CD4-positive, alpha-beta T cell treated with Interleukin-21 for 1 hour (primary cell): ENCODE results near the gene AUH.

Source experiments
- DNase-seq: peaks from one replicate; pipeline ENCODE4 v3.0.0-alpha.2; 2020

Gene AUH

GRCh38 chr9:91336786-91337185, 24.9 kb downstream of the AUH start:
- DNase-seq: no peak

- DNase-seq: no peak
Observed at GRCh38 chr9:91334053-91334452, 27.7 kb downstream of the AUH start.

GRCh38 chr9:91333551-91333950, 28.2 kb downstream of the AUH start:
- DNase-seq: no peak

GRCh38 chr9:91332546-91333231, 29.0 kb downstream of the AUH start:
- DNase-seq: no peak

- no peak for DNase-seq
Observed at GRCh38 chr9:91331849-91332248, 29.9 kb downstream of the AUH start.

GRCh38 chr9:91328186-91328585, 33.5 kb downstream of the AUH start:
- no peak for DNase-seq

- no peak for DNase-seq
Observed at GRCh38 chr9:91321691-91322090, 40.0 kb downstream of the AUH start.

DNA sequence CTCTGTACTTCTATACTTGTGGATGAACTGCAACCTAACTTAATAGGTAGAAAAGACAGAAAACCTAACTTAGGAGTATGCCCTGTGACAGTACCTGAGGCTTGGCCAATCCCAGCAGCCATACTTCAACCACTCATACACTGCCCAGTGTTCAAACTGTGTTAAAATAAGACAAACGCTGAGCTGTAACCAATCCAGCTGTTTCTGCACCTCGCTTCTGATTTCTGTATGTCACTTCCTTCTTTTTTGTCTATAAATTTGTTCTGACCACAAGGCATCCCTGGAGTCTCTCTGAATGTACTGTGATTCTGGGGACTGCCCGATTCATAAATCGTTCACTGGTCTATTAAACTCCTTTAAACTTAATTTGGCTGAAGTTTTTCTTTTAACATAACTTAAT, 41.4 kb downstream of the AUH start:
- no peak for DNase-seq

GRCh38 chr9:91316093-91316492, 45.6 kb downstream of the AUH start:
- DNase-seq: no peak

DNA sequence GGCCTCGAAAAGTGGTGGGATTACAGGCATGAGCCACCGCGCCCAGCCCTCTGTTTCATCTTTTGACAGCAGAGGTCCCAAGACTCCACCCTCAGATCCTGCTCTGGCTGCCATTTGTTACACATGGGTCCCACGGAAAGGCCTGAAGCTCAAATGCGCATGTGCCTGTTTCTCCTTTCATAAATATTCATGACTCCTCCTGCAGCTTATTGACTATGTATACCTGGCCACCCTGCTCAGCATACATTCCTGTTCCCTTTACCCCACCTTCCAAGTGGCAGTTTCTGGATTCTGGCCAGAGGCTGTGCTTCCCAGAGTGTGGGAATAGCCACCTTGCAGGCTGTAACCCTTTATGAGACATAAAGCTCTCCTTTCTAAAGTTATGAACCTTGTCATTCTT, 46.5 kb downstream of the AUH start:
- no peak for DNase-seq

DNA sequence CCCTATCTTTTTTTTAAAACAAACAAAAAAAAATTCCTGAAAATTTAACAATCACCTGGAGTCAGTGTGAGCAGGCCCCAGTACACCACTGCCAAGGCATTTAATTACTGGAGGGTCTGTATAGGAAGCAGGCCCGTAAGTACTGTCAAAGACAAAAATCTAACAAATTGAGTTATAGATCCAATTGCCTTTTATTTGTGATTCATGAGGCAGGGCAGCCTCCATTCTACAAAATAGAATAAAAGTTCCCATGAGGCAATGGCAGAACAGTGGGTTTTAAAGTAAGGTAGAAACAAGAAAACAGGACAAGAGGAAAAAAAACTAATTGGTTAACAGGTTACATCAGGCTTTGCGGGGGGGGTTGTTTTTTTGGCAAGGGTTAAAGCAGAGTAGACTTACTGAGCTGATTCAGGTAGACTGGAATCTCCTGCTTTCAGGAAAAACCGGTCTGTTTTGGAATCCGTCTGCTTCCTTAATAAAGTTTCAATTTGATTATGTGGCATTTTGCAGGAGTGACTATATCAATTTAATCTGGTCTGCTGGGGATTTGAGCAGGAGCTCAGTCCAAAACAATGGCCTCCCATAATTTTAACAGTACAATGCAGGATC, 48.9 kb downstream of the AUH start:
- DNase-seq: no peak

DNA sequence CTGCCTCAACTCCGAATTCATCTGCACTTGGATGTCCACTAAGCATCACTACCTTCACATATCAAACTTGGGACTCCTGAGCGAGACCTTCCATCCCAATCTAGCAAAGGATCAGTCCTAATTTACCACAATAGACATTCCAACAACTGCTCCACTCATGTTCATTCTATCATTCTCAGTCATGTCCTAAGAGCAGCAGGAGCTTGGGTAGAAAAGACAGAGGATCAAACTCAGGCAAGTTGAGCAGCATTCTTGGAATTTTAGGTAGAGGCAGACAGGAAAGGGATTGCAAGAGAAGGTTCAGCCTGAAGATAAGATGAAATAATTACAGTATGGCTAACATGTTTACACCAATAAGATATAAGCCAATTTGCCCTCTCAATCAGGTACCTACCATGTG, 51.7 kb downstream of the AUH start:
- no peak for DNase-seq

DNA sequence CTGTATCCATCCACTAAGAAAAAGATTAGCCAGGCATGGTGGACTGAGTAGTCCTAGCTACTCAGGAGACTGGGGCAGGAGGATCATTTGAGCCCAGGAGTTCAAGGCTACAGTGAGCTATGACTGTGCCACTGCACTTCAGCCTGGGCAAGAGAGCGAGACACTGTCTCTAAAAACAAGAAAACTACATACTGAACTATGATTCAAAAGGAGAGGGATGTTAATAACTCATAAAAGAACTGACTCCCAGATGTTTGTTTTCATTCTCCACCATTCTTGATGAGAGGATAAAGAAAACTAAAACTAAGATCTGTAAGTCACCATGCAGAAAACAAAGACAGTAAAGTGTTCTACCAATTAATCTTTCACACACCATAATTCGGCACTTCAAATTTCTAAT, 53.5 kb downstream of the AUH start:
- no peak for DNase-seq

- DNase-seq: no peak
Observed at GRCh38 chr9:91307279-91307678, 54.4 kb downstream of the AUH start.

DNA sequence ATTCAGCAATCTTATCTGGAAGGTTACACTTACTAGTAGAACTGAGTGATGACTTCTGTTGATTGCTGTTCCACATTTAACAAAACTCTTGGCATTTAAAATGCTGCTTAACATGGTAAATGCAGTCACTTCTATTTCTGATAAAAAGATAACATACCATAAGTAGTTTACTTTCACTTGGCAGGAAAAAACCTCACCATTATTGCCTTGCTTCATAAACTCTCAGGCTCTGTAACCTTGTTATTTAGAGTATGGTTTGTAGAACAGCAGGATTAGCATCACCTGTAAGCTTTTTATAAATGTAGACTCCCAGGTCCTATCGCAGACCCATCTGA, 55.5 kb downstream of the AUH start:
- DNase-seq: no peak

DNA sequence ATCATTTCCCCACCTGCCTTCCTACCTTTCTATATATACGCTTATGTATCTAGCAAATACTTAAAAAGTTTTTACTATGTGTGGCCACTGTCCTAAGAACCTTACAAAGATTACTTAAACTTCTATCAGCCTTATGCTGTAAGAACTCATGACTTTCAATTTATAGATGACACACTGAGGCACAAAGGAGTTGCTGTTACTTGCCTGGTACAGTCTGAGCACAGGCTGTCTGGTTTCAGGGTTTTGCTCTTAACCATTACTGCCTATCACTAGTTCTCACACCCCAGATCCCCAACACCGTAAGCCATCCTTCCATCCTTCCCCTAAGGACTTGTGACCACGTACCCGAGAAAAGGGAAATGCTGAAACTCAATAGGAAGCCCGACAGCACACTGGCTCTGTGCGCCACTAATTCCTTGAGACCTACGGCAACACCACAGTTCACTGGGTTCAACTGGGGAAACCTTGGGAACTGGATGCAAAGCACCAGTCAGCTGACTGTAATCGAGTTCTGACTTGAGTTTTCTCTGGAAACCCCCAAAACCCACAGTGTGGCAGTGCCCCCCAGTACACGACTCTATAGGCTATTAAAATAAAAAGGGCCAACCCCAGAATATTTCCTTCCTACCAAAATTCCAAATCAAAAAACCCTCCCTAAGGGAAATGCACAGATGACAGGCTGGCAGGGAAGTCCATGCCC, 56.0 kb downstream of the AUH start:
- no peak for DNase-seq

GRCh38 chr9:91303741-91304415, 57.8 kb downstream of the AUH start:
- DNase-seq: no peak

DNA sequence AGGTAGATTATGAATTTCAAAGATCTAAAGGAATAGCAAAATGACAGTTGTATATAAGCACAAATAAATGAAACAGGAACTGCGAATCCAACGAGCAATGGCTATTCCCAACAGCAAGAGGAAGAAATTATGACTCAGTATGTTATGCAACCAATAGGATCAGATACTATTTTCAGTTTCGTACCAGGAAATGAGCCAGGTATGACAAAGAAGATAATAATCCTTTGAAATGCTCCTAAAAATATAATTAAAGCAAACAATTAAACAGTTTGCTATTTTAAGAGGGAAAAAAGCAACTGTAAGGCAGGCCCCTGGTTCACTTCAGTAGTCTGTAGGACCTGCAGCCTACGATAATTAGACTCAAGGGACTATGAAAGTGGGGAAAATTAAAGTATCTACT, 58.9 kb downstream of the AUH start:
- no peak for DNase-seq

DNA sequence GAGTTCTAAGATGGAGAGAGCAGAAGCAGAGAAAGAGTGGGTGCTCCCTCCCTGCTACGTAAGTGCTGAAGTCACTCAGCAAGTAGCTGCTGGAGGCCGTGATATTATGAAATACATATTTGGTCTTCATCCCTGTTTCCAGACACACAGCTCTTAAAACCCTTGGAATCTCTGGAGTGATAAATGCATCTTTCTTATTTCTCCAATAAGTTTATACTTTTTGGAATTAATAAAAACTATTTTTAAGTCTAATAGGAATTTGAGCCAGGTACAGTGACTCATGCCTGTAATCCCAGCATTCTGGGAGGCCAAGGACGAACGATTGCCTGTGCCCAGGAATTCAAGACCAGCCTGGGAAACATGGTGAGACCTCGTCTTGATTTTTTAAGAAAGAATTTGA, 60.6 kb downstream of the AUH start:
- DNase-seq: no peak

DNA sequence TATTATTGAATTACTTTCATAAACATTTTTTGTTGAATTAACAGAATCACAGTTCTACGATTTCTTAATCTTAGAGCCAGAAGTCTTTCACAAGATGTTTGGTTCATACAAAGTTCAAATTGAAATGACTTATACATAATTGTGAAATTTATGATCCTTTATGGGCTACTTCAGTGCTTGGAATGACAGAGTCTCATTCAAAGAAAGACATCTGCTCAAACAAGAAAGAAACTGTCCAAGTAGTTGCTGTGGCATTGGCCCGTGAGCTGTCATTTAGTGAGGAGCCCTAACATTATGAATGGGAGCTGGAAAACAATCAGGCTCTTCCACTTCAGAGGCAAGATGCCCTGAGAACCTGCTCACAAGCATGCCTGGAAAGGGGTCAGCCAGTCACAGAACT, 63.4 kb downstream of the AUH start:
- no peak for DNase-seq

DNA sequence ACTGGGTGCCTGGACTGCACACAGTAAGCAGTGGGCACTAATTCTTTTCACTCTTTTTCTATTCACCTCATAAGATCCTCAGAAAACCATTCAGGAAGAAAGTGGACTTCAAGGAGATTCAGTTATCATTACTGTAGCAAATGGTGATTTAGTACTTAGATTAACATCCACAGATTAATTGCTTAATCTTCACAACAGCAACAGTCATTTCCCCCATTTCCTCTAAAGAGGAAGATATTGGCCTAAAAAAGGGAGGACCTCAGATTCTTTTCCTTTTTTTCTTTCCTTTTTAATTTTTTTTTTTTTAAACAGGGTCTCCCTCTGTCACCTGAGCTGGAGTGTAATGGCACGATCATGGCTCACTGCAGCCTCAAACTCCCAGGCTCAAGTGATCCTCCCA, 64.4 kb downstream of the AUH start:
- DNase-seq: no peak

GRCh38 chr9:91296354-91296753, 65.4 kb downstream of the AUH start:
- no peak for DNase-seq

- DNase-seq: no peak
Observed at GRCh38 chr9:91295357-91295756, 66.4 kb downstream of the AUH start.

GRCh38 chr9:91291866-91292265, 69.9 kb downstream of the AUH start:
- DNase-seq: no peak
